NCI-H2227 (cell line): Measurements from ENCODE around the gene DISP2.

ENCODE experiments used
- DNase-seq: peaks from one replicate; lab custom pipeline; 2025; ENCODE audit not compliant: unreplicated experiment; lab: John Stamatoyannopoulos, UW

DISP2 gene

GRCh38 chr15:40357723-40358470 is at the start of gene DISP2:
TSS of gene DISP2 (plus strand) at chr15:40358219. CDS start at chr15:40358322, 103 bp downstream.
- DNase-seq = peak; percentile 88

GRCh38 chr15:40309344-40309862 is 48.6 kb upstream of the DISP2 start:
- no peak for DNase-seq

GRCh38 chr15:40310001-40310959 is 47.7 kb upstream of the DISP2 start:
- DNase-seq = peak; percentile 37

GRCh38 chr15:40310993-40311392 is 47.0 kb upstream of the DISP2 start:
- no peak for DNase-seq

GRCh38 chr15:40312370-40313158 is 45.5 kb upstream of the DISP2 start:
- no peak for DNase-seq

GRCh38 chr15:40313531-40314398 is 44.3 kb upstream of the DISP2 start:
- DNase-seq = peak; percentile 76

- DNase-seq = no peak
These were observed 43.2 kb upstream of the DISP2 start for GRCh38 chr15:40314723-40315276.

GRCh38 chr15:40316931-40317330 is 41.1 kb upstream of the DISP2 start:
- DNase-seq = no peak

GRCh38 chr15:40317580-40317979 is 40.4 kb upstream of the DISP2 start:
- DNase-seq = no peak

GRCh38 chr15:40320409-40320808 is 37.6 kb upstream of the DISP2 start:
- no peak for DNase-seq

GRCh38 chr15:40320931-40321371 is 37.1 kb upstream of the DISP2 start:
- DNase-seq = peak; percentile 66

- no peak for DNase-seq
These were observed 35.3 kb upstream of the DISP2 start for GRCh38 chr15:40322531-40323238.

- DNase-seq = peak; percentile 94
These were observed 34.6 kb upstream of the DISP2 start, which contains the start of gene INAFM2 for GRCh38 chr15:40323239-40323952. TSS of gene INAFM2 (plus strand) at chr15:40323692. CDS start at chr15:40324056, 364 bp downstream.

- DNase-seq = no peak
These were observed 33.8 kb upstream of the DISP2 start for GRCh38 chr15:40323953-40324937.

GRCh38 chr15:40325188-40325587 is 32.8 kb upstream of the DISP2 start:
- no peak for DNase-seq

GRCh38 chr15:40325700-40326099 is 32.3 kb upstream of the DISP2 start:
- no peak for DNase-seq

GRCh38 chr15:40327457-40327856 is 30.6 kb upstream of the DISP2 start:
- no peak for DNase-seq
